Motor neuron (in vitro differentiated cells): ENCODE measurements around the gene ABHD18. TPM values are rescaled to one million over a fixed set of nuclear protein-coding genes. Genes with fewer than 3 reads are reported as not detected.
"Not testable (repeated sequence)": the region's sequence is repeated elsewhere in the genome, so short reads cannot be mapped to it uniquely, and the experiment has no call there.

Experiments
- ATAC-seq, 8 experiments: fragments of 200-7000 bp; cut with Tn5 transposase; replicated peaks in 6 of 8; 2 replicates each; pipeline ENCODE4 v1.8.0; 2021; ENCODE audit warnings: mild to moderate bottlenecking in 8 of 8, moderate library complexity in 8 of 8
- H3K27ac ChIP-seq, 2 donors: fragments of 250-450 bp; sonication (Bioruptor Pico); 2 replicates each; pipeline ENCODE4 v1.9.0; 2021; ENCODE audit warnings: antibody characterized with exemption in 2 of 2, mild to moderate bottlenecking in 2 of 2, moderate library complexity in 1 of 2
- H3K4me1 ChIP-seq, 2 donors: fragments of 250-450 bp; sonication (Bioruptor Pico); replicated peaks in 1 of 2; 2 replicates each; pipeline ENCODE4 v1.6.1; 2021; ENCODE audit warnings: antibody characterized with exemption in 2 of 2, mild to moderate bottlenecking in 2 of 2, moderate library complexity in 1 of 2
- H3K4me3 ChIP-seq, 5 donors: fragments of 250-450 bp; sonication (Bioruptor Pico); 2 replicates each; pipeline ENCODE4 v1.9.0; 2021; ENCODE audit warnings: antibody characterized with exemption in 5 of 5, mild to moderate bottlenecking in 5 of 5, moderate library complexity in 4 of 5
- WGBS, 10 experiments: fragments of 450-650 bp; shearing (Covaris generic); methylation state at CpG; one replicate each; pipeline ENCODE4 v1.0.0; 2022; 5-methylcytosine and 5-hydroxymethylcytosine counted together
- in situ Hi-C, 9 experiments: fragments of 400-800 bp; cut with MboI; loops; one replicate each; pipeline ENCODE4 v1.15.0; 2021; ENCODE audit warnings: low sequenced_read_pairs in 9 of 9, low pct_unique_long_range_greater_than_20kb in 2 of 9; ENCODE audit not compliant: unreplicated experiment in 9 of 9
- total RNA-seq, 8 experiments: library from RNA; unstranded; fragments of 300-600 nt; gene quantifications; 2 replicates each; pipeline versions ENCODE4 v1.2.3 to v1.2.4, GENCODE V29; 2022

ABHD18 gene
- total RNA-seq, 8 experiments from 2014 or later, result 4.6 to 15.6 (median 7.5) TPM

DNA sequence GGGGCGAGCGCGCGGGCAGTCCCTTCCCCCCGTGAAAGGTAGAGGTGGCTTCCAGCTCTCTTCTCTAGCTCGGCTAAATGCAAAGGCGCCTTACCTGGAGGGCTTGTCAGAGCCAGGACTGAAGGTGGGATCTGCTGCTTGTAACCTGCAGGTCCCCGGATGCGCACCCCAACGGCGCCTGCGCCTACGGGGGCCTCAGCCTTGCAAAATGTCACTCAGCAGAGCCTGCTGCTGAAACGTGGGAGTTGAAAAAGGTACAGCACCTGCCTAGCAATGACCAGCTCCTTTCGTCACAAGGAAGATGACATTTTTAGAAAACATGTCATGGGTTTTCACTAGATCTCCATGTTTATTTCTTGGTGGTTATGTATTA is 583 bp downstream of the ABHD18 start:
- in situ Hi-C loops, result no loop called here
- Histone ChIP-seq H3K27ac (peak overlapping the region; percentile 75 to 88), H3K4me3 (peak overlapping the region; percentile 66 to 94 (median 74)), H3K4me1 (peaks cover 4 to 7% of the 10 kb centered on the region in 2 donors)
- peak; percentile 1 to 49 (median 31) for ATAC-seq
- 0 to 2% (median 0%) methylated on average over 1 to 7 of the region's 15 CpGs; no CpG with 5 or more reads in 4 of the 10 experiments for WGBS, 10 experiments

DNA sequence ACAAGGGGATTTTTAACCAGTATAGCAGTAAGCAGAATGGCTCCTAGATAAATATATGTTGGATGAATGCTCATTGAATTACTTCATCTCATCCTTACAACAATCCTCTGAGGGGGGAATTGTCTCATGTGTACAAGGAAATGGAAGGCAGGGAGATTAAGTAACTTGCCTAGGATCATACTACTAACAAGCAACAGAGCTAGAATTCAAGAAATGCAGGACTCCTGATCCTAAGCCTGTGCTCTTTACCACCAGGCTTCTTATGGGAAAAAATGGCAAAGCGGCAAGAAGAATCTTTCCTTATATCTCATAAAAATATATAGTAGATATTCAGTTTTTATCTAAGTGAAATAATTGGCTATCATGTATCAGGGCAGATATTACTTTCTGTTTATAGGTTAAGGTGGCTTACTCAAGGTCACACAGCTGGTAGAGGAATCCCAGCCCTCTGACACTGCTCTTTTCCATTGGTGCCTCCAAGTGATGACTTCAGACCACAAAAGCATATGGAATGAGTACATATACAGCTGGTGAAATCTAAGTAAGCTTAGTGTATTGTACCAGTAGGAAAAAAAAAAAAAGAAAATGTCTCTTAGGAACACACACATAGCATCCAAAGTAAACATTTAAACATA is 2.1 kb downstream of the ABHD18 start:
- Histone ChIP-seq H3K4me3 (no peak overlapping the region), H3K27ac (no peak overlapping the region), H3K4me1 (peaks cover 4 to 7% of the 10 kb centered on the region in 2 donors)
- WGBS, 10 experiments, result 86 to 100% (median 94%) methylated on average over 1 of the region's 1 CpG; no CpG with 5 or more reads in 4 of the 10 experiments
- in situ Hi-C loops, result no loop called here
- no peak for ATAC-seq

DNA sequence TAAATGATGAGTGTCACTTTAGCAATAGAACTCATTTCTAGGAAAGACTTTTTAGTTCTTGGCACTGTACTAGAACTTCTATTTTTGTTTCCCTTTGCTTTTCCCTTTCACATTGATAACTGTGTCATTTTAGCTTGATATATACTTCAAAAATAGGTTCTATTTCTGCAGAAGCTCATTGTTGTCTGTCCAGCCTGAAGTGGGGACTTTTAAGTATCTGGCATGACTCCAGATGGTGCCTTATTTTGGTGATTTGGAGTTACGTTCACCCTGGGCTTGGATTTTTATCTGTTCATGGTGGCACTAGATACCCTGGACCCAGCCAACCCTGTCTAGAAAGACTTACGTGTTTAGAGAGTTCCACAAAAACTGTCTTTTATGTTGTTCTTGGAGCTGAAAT is 3.4 kb downstream of the ABHD18 start:
- Histone ChIP-seq H3K4me1 (peaks cover 4 to 7% of the 10 kb centered on the region in 2 donors), H3K4me3 (no peak overlapping the region), H3K27ac (no peak overlapping the region)
- in situ Hi-C loops, result no loop called here
- ATAC-seq, result no peak
- 88 to 100% (median 98%) methylated on average over 1 to 2 of the region's 2 CpGs; no CpG with 5 or more reads in 4 of the 10 experiments for WGBS, 10 experiments

DNA sequence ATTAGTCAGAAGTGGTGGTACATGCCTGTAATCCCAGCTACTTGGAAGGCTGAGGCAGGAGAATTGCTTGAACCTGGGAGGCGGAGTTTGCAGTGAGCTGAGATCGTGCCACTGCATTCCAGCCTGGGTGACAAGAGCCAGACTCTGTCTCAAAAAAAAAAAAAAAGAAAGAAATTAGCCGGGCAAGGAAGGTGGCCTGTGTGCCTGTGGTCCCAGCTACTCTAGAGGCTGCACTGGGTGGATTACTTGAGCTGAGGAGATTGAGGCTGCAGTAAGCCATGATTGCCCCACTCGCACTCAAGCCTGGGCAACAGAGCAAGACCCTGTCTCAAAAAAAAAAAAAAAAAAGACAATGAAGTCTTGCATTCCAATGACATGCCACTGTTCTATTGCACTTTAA is 5.7 kb downstream of the ABHD18 start:
- ATAC-seq, in situ Hi-C loops, H3K27ac ChIP-seq, H3K4me1 ChIP-seq, H3K4me3 ChIP-seq: not testable (repeated sequence)
- 83 to 100% (median 100%) methylated on average over 1 to 3 of the region's 4 CpGs; no CpG with 5 or more reads in 4 of the 10 experiments for WGBS, 10 experiments

DNA sequence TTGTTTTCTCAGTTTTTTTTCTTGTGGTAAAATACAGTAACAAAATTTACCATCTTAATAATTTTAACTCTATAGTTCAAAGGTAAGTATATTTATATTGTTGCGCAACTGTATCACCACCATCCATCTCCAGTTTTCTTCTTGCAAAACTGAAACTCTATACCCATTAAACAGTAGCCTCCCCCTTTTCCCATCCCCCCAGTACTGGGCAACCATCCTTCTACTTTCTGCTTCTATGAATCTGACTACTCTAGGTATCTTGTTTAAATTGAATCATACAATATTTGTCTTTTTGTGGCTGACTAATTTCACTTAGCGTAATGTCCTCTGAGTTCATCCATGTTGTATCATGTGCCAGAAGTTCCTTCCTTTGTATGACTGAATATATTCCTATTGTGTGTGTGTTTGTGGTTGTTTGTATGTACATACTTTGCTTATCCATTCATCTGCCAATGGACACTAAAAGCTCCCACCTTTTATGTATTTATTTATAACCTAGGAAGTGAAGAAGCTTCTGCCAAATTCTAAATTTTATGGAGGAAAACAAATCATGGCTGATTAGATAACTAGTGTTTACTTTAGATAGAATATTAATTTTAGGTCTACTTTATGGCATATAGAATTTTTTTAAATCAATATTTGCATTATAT is 10.0 kb downstream of the ABHD18 start:
- H3K4me1 ChIP-seq, result no peaks in the 10 kb centered on the region

DNA sequence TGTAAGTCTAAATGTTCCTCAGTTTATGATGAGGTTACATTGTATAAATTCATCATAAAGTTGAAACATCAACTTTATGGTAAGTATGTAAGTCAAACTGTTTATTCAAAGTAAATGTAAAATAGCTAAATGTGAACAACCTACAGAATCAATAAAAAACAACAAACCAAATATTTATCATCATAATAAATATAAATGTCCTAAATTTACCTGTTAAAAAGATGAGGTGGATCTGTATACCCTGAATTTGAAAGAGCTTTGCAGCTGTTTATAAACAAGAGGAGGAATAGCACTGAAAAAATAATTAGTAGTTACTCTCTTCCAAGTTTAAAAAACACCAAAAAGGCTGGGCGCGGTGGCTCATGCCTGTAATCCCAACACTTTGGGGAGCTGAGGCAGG is 13.7 kb downstream of the ABHD18 start:
- ATAC-seq, result no peak
- Histone ChIP-seq H3K4me1 (no peaks in the 10 kb centered on the region), H3K27ac (no peak overlapping the region), H3K4me3 (no peak overlapping the region)
- WGBS, 10 experiments, result 80 to 100% (median 100%) methylated on average over 1 to 2 of the region's 2 CpGs; no CpG with 5 or more reads in 3 of the 10 experiments
- in situ Hi-C loops, result no loop called here

More for the DNA sequence above, 10.0 kb downstream of the ABHD18 start:
- ATAC-seq, result no peak
- H3K4me3 ChIP-seq, result no peak overlapping the region
- in situ Hi-C loops, result no loop called here
- H3K27ac ChIP-seq, result no peak overlapping the region
- 100% methylated on average over 1 to 2 of the region's 2 CpGs for WGBS, 10 experiments

DNA sequence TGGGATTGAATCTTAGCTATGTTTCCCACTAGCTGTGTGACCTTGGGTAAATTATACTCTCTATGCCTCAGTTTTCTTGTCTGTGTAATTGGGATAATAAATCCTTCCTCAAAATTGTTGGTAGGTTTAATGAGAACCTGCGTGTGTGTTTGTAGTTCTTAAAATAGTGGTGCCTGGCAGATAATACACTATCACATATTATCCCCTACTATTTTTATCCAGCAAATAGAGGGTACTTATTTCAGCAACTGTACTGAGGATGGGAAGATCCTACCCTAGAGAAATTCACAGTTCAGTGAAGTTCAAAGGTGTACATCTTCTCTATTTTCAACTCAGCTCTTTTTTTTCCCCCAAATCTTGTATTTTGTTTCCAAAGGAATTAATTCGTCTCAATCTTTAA is 17.2 kb downstream of the ABHD18 start:
- Histone ChIP-seq H3K4me3 (no peak overlapping the region), H3K27ac (no peak overlapping the region), H3K4me1 (no peaks in the 10 kb centered on the region)
- in situ Hi-C loops, result no loop called here
- ATAC-seq, result no peak
- WGBS, 10 experiments, result 90 to 100% (median 97%) methylated on average over 1 to 2 of the region's 2 CpGs

DNA sequence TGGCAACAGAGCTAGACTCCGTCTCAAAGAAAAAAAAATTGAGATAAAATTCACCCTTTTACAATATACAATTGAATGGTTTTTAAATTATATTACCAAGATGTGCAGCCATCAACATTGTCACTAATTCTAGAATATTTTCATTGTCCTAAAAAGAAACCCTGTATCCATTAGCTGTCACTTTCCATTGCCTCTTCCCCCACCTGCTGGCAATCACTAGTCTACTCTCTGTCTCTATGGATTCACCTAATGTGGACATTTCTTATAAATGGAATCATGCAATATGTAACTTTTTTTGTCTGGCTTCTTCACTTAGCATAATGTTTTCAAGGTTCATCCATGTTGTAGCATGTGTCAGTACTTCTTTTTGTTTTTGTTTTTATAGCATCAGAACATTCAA is 20.8 kb downstream of the ABHD18 start:
- in situ Hi-C loops, result no loop called here
- Histone ChIP-seq H3K4me1 (no peaks in the 10 kb centered on the region), H3K27ac (no peak overlapping the region), H3K4me3 (no peak overlapping the region)
- WGBS, 10 experiments, result 67 to 100% (median 88%) methylated on average over 1 of the region's 1 CpG; no CpG with 5 or more reads in 3 of the 10 experiments
- ATAC-seq, result no peak

DNA sequence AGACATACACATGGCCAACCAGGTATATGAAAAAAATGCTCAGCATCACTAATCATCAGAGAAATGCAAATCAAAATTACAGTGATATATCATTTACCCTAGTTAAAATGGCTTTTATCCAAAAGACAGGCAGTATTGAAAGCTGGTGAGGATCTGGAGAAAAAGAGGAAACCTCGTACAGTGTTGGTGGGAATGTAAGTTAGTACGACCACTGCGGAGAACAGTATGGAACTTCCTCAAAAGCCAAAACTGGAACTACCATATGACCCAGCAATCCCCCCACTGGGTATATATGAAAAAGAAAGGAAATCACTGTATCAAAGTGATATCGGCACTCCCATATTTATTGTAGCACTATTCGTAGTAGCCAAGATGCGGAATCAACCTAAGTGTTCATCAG is 23.4 kb downstream of the ABHD18 start:
- ATAC-seq, result no peak
- 93 to 100% (median 97%) methylated on average over 1 to 6 of the region's 6 CpGs; no CpG with 5 or more reads in 2 of the 10 experiments for WGBS, 10 experiments
- Histone ChIP-seq H3K4me3 (no peak overlapping the region), H3K27ac (no peak overlapping the region), H3K4me1 (no peaks in the 10 kb centered on the region)
- in situ Hi-C loops, result no loop called here

DNA sequence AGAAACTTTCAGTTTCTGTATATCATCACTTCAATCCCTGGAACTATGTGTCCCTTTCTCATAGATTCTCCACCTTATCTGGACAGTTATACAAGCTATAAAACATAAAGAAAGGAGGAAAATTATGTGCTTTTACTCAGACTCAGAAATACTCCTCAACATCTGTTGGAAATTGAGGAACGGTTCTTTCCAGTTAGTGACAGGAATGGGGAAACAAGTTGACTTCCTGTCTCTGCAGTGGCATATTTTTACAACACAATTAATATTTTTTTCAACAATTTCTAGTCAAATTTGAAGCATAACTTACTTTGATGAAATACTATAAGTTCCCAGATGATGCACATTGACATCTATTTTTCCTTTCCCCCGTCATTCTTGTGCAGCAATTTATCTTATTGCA is 27.9 kb downstream of the ABHD18 start:
- Histone ChIP-seq H3K4me1 (no peaks in the 10 kb centered on the region), H3K27ac (no peak overlapping the region), H3K4me3 (no peak overlapping the region)
- ATAC-seq, result no peak
- in situ Hi-C loops, result no loop called here
- WGBS, 10 experiments, result 19 to 100% (median 91%) methylated on average over 1 to 2 of the region's 2 CpGs; no CpG with 5 or more reads in 1 of the 10 experiments

DNA sequence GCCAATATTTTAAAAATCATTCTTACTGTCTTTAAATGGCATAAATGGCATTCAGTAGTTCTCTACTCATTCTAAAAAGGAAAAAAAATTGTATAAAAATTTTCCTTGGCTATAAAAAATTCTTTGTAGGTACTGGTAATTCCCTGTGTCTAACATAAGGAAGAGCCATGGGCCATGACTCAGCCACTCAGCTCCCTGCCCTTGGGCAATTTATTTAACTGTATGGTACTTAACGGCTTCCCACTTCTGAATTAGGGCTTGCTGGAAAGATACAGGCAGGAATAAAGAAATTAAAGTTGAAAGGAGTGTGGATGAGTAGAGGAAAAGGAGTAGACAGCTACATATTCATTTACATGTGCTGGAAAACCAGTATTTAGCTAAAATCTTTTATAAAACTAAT is 30.6 kb downstream of the ABHD18 start:
- in situ Hi-C loops, result no loop called here
- Histone ChIP-seq H3K4me3 (no peak overlapping the region), H3K27ac (no peak overlapping the region), H3K4me1 (no peaks in the 10 kb centered on the region)
- WGBS, 10 experiments, result 0 to 100% (median 67%) methylated on average over 1 of the region's 1 CpG; no CpG with 5 or more reads in 4 of the 10 experiments
- peak in 3 of 8 experiments; percentile 81 to 93 (median 91) for ATAC-seq

DNA sequence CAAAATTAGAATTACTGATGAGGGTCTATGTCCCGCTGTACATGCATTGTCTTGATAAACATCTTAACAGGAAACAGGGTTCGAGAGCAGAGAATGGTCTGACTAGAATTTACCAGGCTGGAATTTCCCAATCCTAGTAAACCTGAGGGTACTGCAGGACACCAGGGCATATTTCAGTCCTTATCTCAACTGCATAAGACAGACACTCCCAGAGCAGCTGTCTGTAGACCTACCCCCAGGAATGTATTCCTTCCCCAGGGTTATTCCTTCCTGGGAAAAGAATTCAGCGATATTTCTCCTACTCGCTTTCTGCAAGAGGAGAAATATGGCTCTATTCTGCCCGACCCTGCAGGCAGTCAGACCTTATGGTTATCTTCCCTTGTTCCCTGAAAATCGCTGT is 31.3 kb downstream of the ABHD18 start:
- H3K4me1 ChIP-seq, ATAC-seq, H3K27ac ChIP-seq, H3K4me3 ChIP-seq, in situ Hi-C loops: not testable (repeated sequence)
- 80 to 100% (median 96%) methylated on average over 1 to 6 of the region's 6 CpGs; no CpG with 5 or more reads in 1 of the 10 experiments for WGBS, 10 experiments

DNA sequence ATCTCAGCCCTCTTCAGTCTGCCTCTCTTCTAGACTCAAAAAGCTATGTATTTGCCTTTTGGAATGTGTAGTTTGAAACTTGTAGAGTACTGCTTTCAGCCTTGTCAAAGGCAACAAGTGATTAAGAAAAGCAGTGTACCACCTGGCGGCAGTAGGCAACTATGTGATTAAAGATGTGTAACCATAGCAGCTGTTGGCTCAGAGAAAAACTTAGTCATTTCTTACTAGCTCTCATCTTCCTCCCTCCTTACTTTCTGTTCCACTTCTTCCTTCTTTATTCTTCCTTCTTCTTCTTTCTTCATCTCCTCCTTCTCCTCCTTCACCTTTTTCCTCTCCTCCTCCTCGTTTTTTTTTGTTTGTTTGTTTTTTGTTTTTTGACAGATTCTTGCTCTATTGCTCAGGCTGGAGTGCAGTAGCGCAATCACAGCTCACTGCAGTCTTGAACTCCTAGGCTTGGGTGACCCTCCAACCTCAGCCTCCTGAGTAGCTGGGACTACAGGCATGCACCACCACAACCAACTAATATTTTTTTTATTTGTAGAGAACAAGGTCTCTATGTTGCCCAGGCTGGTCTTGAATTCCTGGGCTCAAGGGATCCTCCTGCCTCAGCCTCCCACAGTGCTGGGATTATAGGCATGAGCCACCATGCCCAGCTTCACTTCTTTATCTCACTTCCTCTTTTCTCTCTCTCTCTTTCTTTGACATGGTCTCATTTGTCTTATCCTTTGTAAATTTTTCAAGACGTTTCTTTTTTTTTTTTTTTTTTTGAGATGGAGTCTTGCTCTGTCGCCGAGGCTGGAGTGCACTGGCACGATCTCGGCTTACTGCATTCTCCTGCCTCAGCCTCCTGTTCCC is 32.6 kb downstream of the ABHD18 start:
- H3K27ac ChIP-seq, result no peak overlapping the region
- WGBS, 10 experiments, result 71 to 95% (median 84%) methylated on average over 2 to 8 of the region's 8 CpGs
- H3K4me3 ChIP-seq, result no peak overlapping the region
- no peaks in the 10 kb centered on the region for H3K4me1 ChIP-seq
- in situ Hi-C loops, result no loop called here
- ATAC-seq, result peak in 2 of 8 experiments; percentile 27 to 45
